MCF 10A (cell line): ENCODE measurements around the gene MVB12B. TPM values are rescaled to one million over a fixed set of nuclear protein-coding genes. Genes with fewer than 3 reads are reported as not detected.

Source experiments
- BruUV-seq: library from RNA; stranded (reverse); fragments of 400-500 nt; replicated peaks from 2 replicates; lab custom pipeline; 2021; lab: Mats Ljungman, UMichigan
- CTCF ChIA-PET: fragments of 300-600 bp; sonication (Branson Sonifier 250); formaldehyde crosslinking; extraction: SDS; loops from one replicate; lab custom pipeline; 2021; ENCODE audit warnings: antibody characterized with exemption, inconsistent platforms; lab: Yijun Ruan, JAX
- POLR2A ChIA-PET: fragments of 300-600, 350-650 bp; sonication (Branson Sonifier 250); formaldehyde crosslinking; extraction: SDS; loops from one replicate; lab custom pipeline; 2020; ENCODE audit warnings: antibody characterized with exemption, inconsistent platforms; lab: Yijun Ruan, JAX
- DNase-seq: peaks from one replicate; pipeline ENCODE4 v3.0.0-alpha.2; 2018; ENCODE audit not compliant: unreplicated experiment
- H3K27ac Mint-ChIP-seq: one replicate; pipeline ENCODE4 v1.8.0; 2022; ENCODE audit warnings: mild to moderate bottlenecking, low read depth, mixed read lengths; ENCODE audit not compliant: unreplicated experiment
- H3K27me3 Mint-ChIP-seq: one replicate; pipeline ENCODE4 v1.8.0; 2022; ENCODE audit warnings: mixed read lengths; ENCODE audit not compliant: insufficient read depth, unreplicated experiment
- H3K36me3 Mint-ChIP-seq: one replicate; pipeline ENCODE4 v1.8.0; 2022; ENCODE audit warnings: mild to moderate bottlenecking, moderate library complexity, mixed read lengths; ENCODE audit not compliant: insufficient read depth, unreplicated experiment
- H3K4me1 Mint-ChIP-seq: one replicate; pipeline ENCODE4 v1.8.0; 2022; ENCODE audit warnings: mixed read lengths; ENCODE audit not compliant: insufficient read depth, unreplicated experiment
- H3K4me3 Mint-ChIP-seq: one replicate; pipeline ENCODE4 v1.8.0; 2022; ENCODE audit warnings: mild to moderate bottlenecking, moderate library complexity, mixed read lengths; ENCODE audit not compliant: unreplicated experiment
- H3K9me3 Mint-ChIP-seq: one replicate; pipeline ENCODE4 v1.8.0; 2022; ENCODE audit warnings: mixed read lengths; ENCODE audit not compliant: unreplicated experiment
- CTCF ChIP-seq: fragments of 200-600 bp; IDR thresholded peaks from one replicate; pipeline ENCODE4 v1.8.0; 2022; ENCODE audit warnings: antibody characterized with exemption, mild to moderate bottlenecking; ENCODE audit not compliant: unreplicated experiment
- intact Hi-C: fragments of 100-400 bp; cut with micrococcal nuclease; formaldehyde crosslinking; loops from 2 replicates; pipeline ENCODE4 v1.14.1; 2022
- total RNA-seq: library from RNA; stranded (reverse); gene quantifications from 2 replicates; pipeline ENCODE4 v1.2.3, GENCODE V29; 2022

The MVB12B gene
- total RNA-seq, 1 experiment from 2014 or later: 5.5 TPM

GRCh38 chr9:126448136-126448535 lies 121.5 kb downstream of the MVB12B start:
- TF ChIP-seq CTCF: no peak
- DNase-seq: no peak
- Mint-ChIP-seq H3K27me3 (no peaks in the 10 kb centered on the region), H3K36me3 (no peaks in the 10 kb centered on the region), H3K4me1 (no peaks in the 10 kb centered on the region), H3K9me3 (no peaks in the 10 kb centered on the region), H3K4me3 (no peak overlapping the region), H3K27ac (no peak overlapping the region)
- CTCF ChIA-PET: interaction anchor here (1.1 kb wide), 1 partner anchor 44 kb away, joined by 4 read pairs; no protein-coding TSS in a partner anchor
- intact Hi-C loops: no loop called here
- BruUV-seq: no TSS peak
- POLR2A ChIA-PET: no interaction called here

- Mint-ChIP-seq H3K4me1 (no peaks in the 10 kb centered on the region), H3K27ac (no peak overlapping the region), H3K36me3 (no peaks in the 10 kb centered on the region), H3K4me3 (no peak overlapping the region), H3K9me3 (no peaks in the 10 kb centered on the region), H3K27me3 (no peaks in the 10 kb centered on the region)
- DNase-seq: no peak
- no peak for TF ChIP-seq CTCF
- no TSS peak for BruUV-seq
- CTCF ChIA-PET: interaction anchor here (1.1 kb wide), 1 partner anchor 43 kb away, joined by 4 read pairs; no protein-coding TSS in a partner anchor
- POLR2A ChIA-PET: no interaction called here
- intact Hi-C loops: no loop called here
Measured at GRCh38 chr9:126448865-126449577, 122.4 kb downstream of the MVB12B start.

- no peak for TF ChIP-seq CTCF
- CTCF ChIA-PET: no interaction called here
- H3K27me3 Mint-ChIP-seq: no peaks in the 10 kb centered on the region
- no peaks in the 10 kb centered on the region for H3K4me1 Mint-ChIP-seq
- intact Hi-C loops: no loop called here
- no peak for DNase-seq
- H3K27ac Mint-ChIP-seq: no peak overlapping the region
- no TSS peak for BruUV-seq
- POLR2A ChIA-PET: interaction anchor here (0.6 kb wide), 1 partner anchor 34 kb away, joined by 3 read pairs; no protein-coding TSS in a partner anchor
- no peaks in the 10 kb centered on the region for H3K36me3 Mint-ChIP-seq
- H3K9me3 Mint-ChIP-seq: no peaks in the 10 kb centered on the region
- no peak overlapping the region for H3K4me3 Mint-ChIP-seq
Measured at GRCh38 chr9:126449725-126450667, 123.4 kb downstream of the MVB12B start.

- no peaks in the 10 kb centered on the region for H3K27me3 Mint-ChIP-seq
- CTCF ChIA-PET: no interaction called here
- no TSS peak for BruUV-seq
- H3K36me3 Mint-ChIP-seq: no peaks in the 10 kb centered on the region
- no peak for TF ChIP-seq CTCF
- H3K4me3 Mint-ChIP-seq: no peak overlapping the region
- intact Hi-C loops: no loop called here
- no peak for DNase-seq
- H3K27ac Mint-ChIP-seq: no peak overlapping the region
- H3K4me1 Mint-ChIP-seq: no peaks in the 10 kb centered on the region
- H3K9me3 Mint-ChIP-seq: no peaks in the 10 kb centered on the region
- POLR2A ChIA-PET: no interaction called here
Measured at GRCh38 chr9:126450668-126451205, 124.1 kb downstream of the MVB12B start.
